ENCODE results near the gene MTA3. TPM values are rescaled to one million over a fixed set of nuclear protein-coding genes. Genes with fewer than 3 reads are reported as not detected.

Gene MTA3
- total and polyA plus RNA-seq, 2 of the 8 experiments (the other 6 are each of a cell fraction or from before 2014, with no cell fraction given): 125 to 184 TPM

GRCh38 chr2:42601076-42601475, 32.6 kb downstream of the MTA3 start:
- no peak overlapping the region for H2BK15ac ChIP-seq (ENCODE audit: low read length)
- H3K9ac ChIP-seq (replicated peaks in 1 of 4; ENCODE audit: extremely low read depth in 1 of 4, low read depth in 3 of 4, low read length in 3 of 4): no peak overlapping the region
- H3K27ac ChIP-seq (ENCODE audit: low read depth, low read length): no peak overlapping the region
- FAIRE-seq: no peak
- no peak overlapping the region for H3K4ac ChIP-seq (replicated peaks; ENCODE audit: insufficient read length, low read depth, low read length)
- ChIA-PET CTCF (ENCODE audit: partially characterized antibody) (interaction anchor here (0.8 to 2.3 kb wide), 6 partner anchors 13 to 97 kb away, joined by 3 to 8 read pairs (median 3); no protein-coding TSS in a partner anchor), POLR2A (ENCODE audit: partially characterized antibody) (interaction anchor here (0.6 to 1.9 kb wide), 3 partner anchors 10 to 125 kb away, joined by 3 to 8 read pairs (median 6); no protein-coding TSS in a partner anchor)
- H3K23ac ChIP-seq (ENCODE audit: insufficient read length): no peak overlapping the region
- H4K5ac ChIP-seq (ENCODE audit: insufficient read length, low read depth, low read length): no peak overlapping the region
- no peaks in the 10 kb centered on the region for H3K23me2 ChIP-seq (ENCODE audit: low read depth, low read length)
- H3K18ac ChIP-seq (ENCODE audit: extremely low read depth, low read length): no peak overlapping the region
- H4K8ac ChIP-seq (ENCODE audit: extremely low read depth, insufficient read depth, low read length): no peak overlapping the region
- no peak overlapping the region for H2BK20ac ChIP-seq (ENCODE audit: low read length)
- peaks cover 0 to 35% (median 3%) of the 10 kb centered on the region in 4 experiments; a peak in 4 of 8 replicates for H3K36me3 ChIP-seq (ENCODE audit: control insufficient read depth in 2 of 4, insufficient read depth in 4 of 4, low read length in 3 of 4)
- no peaks in the 10 kb centered on the region for H3K27me3 ChIP-seq (replicated peaks in 1 of 4; ENCODE audit: control insufficient read depth in 3 of 4, extremely low read depth in 1 of 4, insufficient read depth in 3 of 4, low read length in 3 of 4)
- H2BK120ac ChIP-seq (replicated peaks; ENCODE audit: low read depth, low read length): peak overlapping the region; percentile 10
- H2BK5ac ChIP-seq (ENCODE audit: low read depth, low read length): no peak overlapping the region; the same call in 1 of the 2 replicates
- peaks cover 11 to 78% of the 10 kb centered on the region in 2 experiments for H3K79me2 ChIP-seq (ENCODE audit: control insufficient read depth in 1 of 2, insufficient read depth in 2 of 2, low read length in 2 of 2)
- peaks cover 0 to 4% (median 0%) of the 10 kb centered on the region in 4 experiments; a peak in 1 of 7 replicates for H3K4me1 ChIP-seq (replicated peaks in 1 of 4; ENCODE audit: control insufficient read depth in 3 of 4, insufficient read depth in 4 of 4, low read length in 3 of 4)
- no peak for DNase-seq (ENCODE audit: low read depth in 1 of 2, low spot score in 2 of 2)
- H3K14ac ChIP-seq (ENCODE audit: insufficient read length): no peak overlapping the region
- H3K4me3 ChIP-seq (ENCODE audit: extremely low read depth in 1 of 4, insufficient read depth in 2 of 4, low read depth in 3 of 4, low read length in 4 of 4): no peak overlapping the region
- no peak for TF ChIP-seq SIN3A (conservative IDR thresholded peaks at IDR 0.05 in 1 of 2, IDR thresholded peaks at IDR 0.05 in 1 of 2; ENCODE audit: low read depth in 1 of 2, low read length in 2 of 2)
- no peak for TF ChIP-seq E2F6 (IDR thresholded peaks at IDR 0.05)
- TF ChIP-seq POU5F1 (IDR thresholded peaks at IDR 0.05; ENCODE audit: low read depth, low read length): no peak
- TF ChIP-seq SP2 (IDR thresholded peaks at IDR 0.05; ENCODE audit: low read length): no peak
- no peak for TF ChIP-seq MAX (IDR thresholded peaks at IDR 0.05)
- no peak for TF ChIP-seq CHD1 (IDR thresholded peaks at IDR 0.05; ENCODE audit: low read depth, low read length)
- no peak for TF ChIP-seq CREB1 (IDR thresholded peaks at IDR 0.05)
- no peak overlapping the region for H2AK5ac ChIP-seq (ENCODE audit: low read depth, low read length)
- no peak overlapping the region for H3K4me2 ChIP-seq (ENCODE audit: insufficient read depth in 1 of 2, low read depth in 2 of 2, low read length in 2 of 2)
- no peaks in the 10 kb centered on the region; a peak in 1 of 4 replicates for H3K9me3 ChIP-seq (ENCODE audit: insufficient read depth in 2 of 2, low read depth in 1 of 2, low read length in 1 of 2)
- no peak overlapping the region for H2AFZ ChIP-seq (ENCODE audit: low read length)
- H3K56ac ChIP-seq (replicated peaks; ENCODE audit: insufficient read length, low read depth, low read length): no peak overlapping the region
- peaks cover 3 to 4% of the 10 kb centered on the region in 2 experiments for H4K20me1 ChIP-seq (replicated peaks in 1 of 2; ENCODE audit: control insufficient read depth in 1 of 2, insufficient read depth in 2 of 2, low read length in 2 of 2)
- H4K91ac ChIP-seq (replicated peaks; ENCODE audit: insufficient read length, low read length): no peak overlapping the region
- 91% methylated on average over 3 of the region's 3 CpGs; no CpG with 5 or more reads in 1 of the 2 experiments for WGBS, 2 experiments (ENCODE audit: extremely low coverage in 1 of 2, insufficient coverage in 1 of 2, insufficient read length in 1 of 2, insufficient replicate concordance in 2 of 2, low coverage in 1 of 2, low lambda C conversion rate in 2 of 2, missing lambda C conversion rate in 1 of 2)
- no peak overlapping the region for H2BK12ac ChIP-seq (ENCODE audit: low read depth, low read length)
- H3K79me1 ChIP-seq (ENCODE audit: low read depth, low read length): no peaks in the 10 kb centered on the region; the same call in 1 of the 2 replicates

Data from H1 (cell line).